ENCODE results near the gene ATP6V0A1. TPM values are rescaled to one million over a fixed set of nuclear protein-coding genes. Genes with fewer than 3 reads are reported as not detected.
"Not testable (repeated sequence)": the region's sequence is repeated elsewhere in the genome, so short reads cannot be mapped to it uniquely, and the experiment has no call there.

ATP6V0A1 gene
- total RNA-seq, 1 experiment from 2014 or later: 55.2 TPM

- DNase-seq (ENCODE audit: low spot score) (no peak), ATAC-seq (no peak)
- Mint-ChIP-seq H3K36me3 (peaks cover 61% of the 10 kb centered on the region), H3K27me3 (ENCODE audit: low read depth) (no peaks in the 10 kb centered on the region), H3K27ac (peak overlapping the region; percentile 8; the same call in 1 of the 2 replicates), H3K9me3 (no peaks in the 10 kb centered on the region), H3K4me3 (no peak overlapping the region), H3K4me1 (no peaks in the 10 kb centered on the region)
- ChIA-PET POLR2A (no interaction called here), CTCF (no interaction called here)
- TF ChIP-seq JUN (CRISPR knock-in tag; IDR thresholded peaks at IDR 0.05) (no peak), NR3C1 (CRISPR knock-in tag; conservative IDR thresholded peaks at IDR 0.05; ENCODE audit: low read depth) (no peak), MLX (CRISPR knock-in tag; IDR thresholded peaks at IDR 0.05) (no peak), FOXJ3 (CRISPR knock-in tag; IDR thresholded peaks at IDR 0.05; ENCODE audit: borderline replicate concordance) (no peak), ZNF416 (CRISPR knock-in tag; IDR thresholded peaks at IDR 0.05) (no peak), GRHL2 (CRISPR knock-in tag; IDR thresholded peaks at IDR 0.05; ENCODE audit: insufficient replicate concordance, severe bottlenecking) (no peak), ETV6 (CRISPR knock-in tag; IDR thresholded peaks at IDR 0.05) (no peak), ZNF138 (CRISPR knock-in tag; conservative IDR thresholded peaks at IDR 0.05) (no peak), NFE2L1 (CRISPR knock-in tag; IDR thresholded peaks at IDR 0.05) (no peak), TEAD1 (CRISPR knock-in tag; IDR thresholded peaks at IDR 0.05) (no peak), SMAD4 (CRISPR knock-in tag; IDR thresholded peaks at IDR 0.05) (no peak), ZNF512 (CRISPR knock-in tag; IDR thresholded peaks at IDR 0.05; ENCODE audit: borderline replicate concordance) (no peak), FOXP1 (CRISPR knock-in tag; IDR thresholded peaks at IDR 0.05; ENCODE audit: borderline replicate concordance) (no peak), JAZF1 (CRISPR knock-in tag; IDR thresholded peaks at IDR 0.05) (no peak), ATF3 (CRISPR knock-in tag; conservative IDR thresholded peaks at IDR 0.05) (no peak), ZBTB43 (CRISPR knock-in tag; IDR thresholded peaks at IDR 0.05) (no peak)
Observed at GRCh38 chr17:42476411-42476810, 17.7 kb downstream of the ATP6V0A1 start.

- TF ChIP-seq ESRRA (CRISPR knock-in tag; IDR thresholded peaks at IDR 0.05; ENCODE audit: borderline replicate concordance) (no peak), CREM (CRISPR knock-in tag; IDR thresholded peaks at IDR 0.05) (no peak), FOXK1 (CRISPR knock-in tag; IDR thresholded peaks at IDR 0.05) (no peak), ELF4 (CRISPR knock-in tag; IDR thresholded peaks at IDR 0.05; ENCODE audit: low read depth) (no peak), E2F5 (CRISPR knock-in tag; IDR thresholded peaks at IDR 0.05) (no peak), FOXP1 (CRISPR knock-in tag; IDR thresholded peaks at IDR 0.05; ENCODE audit: borderline replicate concordance) (no peak), ZNF423 (CRISPR knock-in tag; IDR thresholded peaks at IDR 0.05) (no peak), NFATC4 (CRISPR knock-in tag; IDR thresholded peaks at IDR 0.05) (no peak), ERG (CRISPR knock-in tag; IDR thresholded peaks at IDR 0.05) (no peak), TEAD1 (CRISPR knock-in tag; IDR thresholded peaks at IDR 0.05) (no peak), FOXJ3 (CRISPR knock-in tag; IDR thresholded peaks at IDR 0.05; ENCODE audit: borderline replicate concordance) (no peak), RELA (CRISPR knock-in tag; IDR thresholded peaks at IDR 0.05; ENCODE audit: borderline replicate concordance) (no peak), NFE2L1 (CRISPR knock-in tag; IDR thresholded peaks at IDR 0.05) (no peak), NR2C2 (CRISPR knock-in tag; IDR thresholded peaks at IDR 0.05) (no peak), ZBTB21 (CRISPR knock-in tag; IDR thresholded peaks at IDR 0.05; ENCODE audit: borderline replicate concordance) (no peak), EMX1 (CRISPR knock-in tag; IDR thresholded peaks at IDR 0.05) (no peak), ATF3 (CRISPR knock-in tag; conservative IDR thresholded peaks at IDR 0.05) (no peak), ZNF138 (CRISPR knock-in tag; conservative IDR thresholded peaks at IDR 0.05) (no peak), SP1 (CRISPR knock-in tag; conservative IDR thresholded peaks at IDR 0.05) (no peak)
- H3K27ac Mint-ChIP-seq: no peak overlapping the region
- no peak overlapping the region for H3K4me3 Mint-ChIP-seq
- H3K4me1 Mint-ChIP-seq: no peaks in the 10 kb centered on the region
- peaks cover 63% of the 10 kb centered on the region for H3K36me3 Mint-ChIP-seq
- ATAC-seq (no peak), DNase-seq (ENCODE audit: low spot score) (no peak)
- POLR2A ChIA-PET: no interaction called here
- H3K27me3 Mint-ChIP-seq (ENCODE audit: low read depth): no peaks in the 10 kb centered on the region
- CTCF ChIA-PET: no interaction called here
- H3K9me3 Mint-ChIP-seq: no peaks in the 10 kb centered on the region
Observed at GRCh38 chr17:42477173-42477572, 18.5 kb downstream of the ATP6V0A1 start.

- DNase-seq (ENCODE audit: low spot score); H3K27me3 Mint-ChIP-seq (ENCODE audit: low read depth); H3K27ac Mint-ChIP-seq; H3K4me1 Mint-ChIP-seq; CTCF ChIA-PET; H3K4me3 Mint-ChIP-seq; H3K9me3 Mint-ChIP-seq; ATAC-seq; POLR2A ChIA-PET: not testable (repeated sequence)
- peaks cover 65% of the 10 kb centered on the region for H3K36me3 Mint-ChIP-seq
Observed at GRCh38 chr17:42477824-42478223, 19.1 kb downstream of the ATP6V0A1 start.
